GM23338 (cell line): Measurements from ENCODE around the gene FHAD1. TPM values are rescaled to one million over a fixed set of nuclear protein-coding genes. Genes with fewer than 3 reads are reported as not detected.
A peak's percentile ranks its signal among the peaks of the same experiment; 100 is the strongest.

Experiments used
- ATAC-seq: fragments of 200-7000 bp; cut with Tn5 transposase; 3 replicates; pipeline ENCODE4 v1.9.1; 2020
- DNase-seq: peaks from one replicate; pipeline ENCODE4 v3.0.0-alpha.2; 2015; ENCODE audit warnings: low spot score
- H2AFZ ChIP-seq: fragments of 200-600 bp; sonication (generic); 2 replicates; pipeline ENCODE4 v1.8.0; 2016; ENCODE audit warnings: antibody characterized with exemption, mild to moderate bottlenecking, moderate library complexity
- H3F3A ChIP-seq: fragments of 200-600 bp; sonication (generic); replicated peaks from 2 replicates; pipeline ENCODE4 v1.8.0; 2017; ENCODE audit warnings: antibody characterized with exemption, mixed run types, low read depth
- H3K27ac ChIP-seq: fragments of 200-600 bp; sonication (generic); 2 replicates; pipeline ENCODE4 v1.6.1; 2016; ENCODE audit warnings: low read depth
- H3K27me3 ChIP-seq: fragments of 200-600 bp; sonication (generic); 2 replicates; pipeline ENCODE4 v1.8.0; 2016; ENCODE audit warnings: mild to moderate bottlenecking, mixed run types, moderate library complexity; ENCODE audit not compliant: insufficient read depth
- H3K36me3 ChIP-seq: fragments of 200-600 bp; sonication (generic); 2 replicates; pipeline ENCODE4 v1.8.0; 2016; ENCODE audit warnings: mild to moderate bottlenecking; ENCODE audit not compliant: insufficient read depth
- H3K4me1 ChIP-seq: fragments of 200-600 bp; sonication (generic); 2 replicates; pipeline ENCODE4 v1.8.0; 2016; ENCODE audit warnings: mild to moderate bottlenecking, moderate library complexity; ENCODE audit not compliant: insufficient read depth
- H3K4me2 ChIP-seq: fragments of 200-600 bp; sonication (generic); 2 replicates; pipeline ENCODE4 v1.7.1; 2017; ENCODE audit warnings: mixed run types
- H3K4me3 ChIP-seq: fragments of 200-600 bp; sonication (generic); 2 replicates; pipeline ENCODE4 v1.6.1; 2016; ENCODE audit warnings: mixed run types
- H3K79me2 ChIP-seq: fragments of 200-600 bp; sonication (generic); replicated peaks from 2 replicates; pipeline ENCODE4 v1.8.0; 2017; ENCODE audit warnings: mild to moderate bottlenecking; ENCODE audit not compliant: insufficient read depth
- H3K9me2 ChIP-seq: fragments of 200-600 bp; sonication (generic); 2 replicates; pipeline ENCODE4 v1.8.0; 2017; ENCODE audit not compliant: insufficient read depth
- H4K20me1 ChIP-seq: fragments of 200-600 bp; sonication (generic); replicated peaks from 2 replicates; pipeline ENCODE4 v1.8.0; 2017; ENCODE audit warnings: mild to moderate bottlenecking; ENCODE audit not compliant: insufficient read depth
- H3K27ac Mint-ChIP-seq: 2 replicates; pipeline ENCODE4 v1.8.0; 2020; ENCODE audit warnings: inconsistent platforms, mild to moderate bottlenecking, moderate library complexity, mixed read lengths
- H3K27me3 Mint-ChIP-seq: 3 replicates; pipeline ENCODE4 v1.8.0; 2022; ENCODE audit warnings: low read depth, mild to moderate bottlenecking, moderate library complexity, mixed read lengths, inconsistent platforms; ENCODE audit not compliant: insufficient read depth, poor library complexity
- H3K36me3 Mint-ChIP-seq: 3 replicates; pipeline ENCODE4 v1.8.0; 2021; ENCODE audit warnings: low read depth, mild to moderate bottlenecking, inconsistent platforms, moderate library complexity, mixed read lengths
- H3K4me1 Mint-ChIP-seq: 3 replicates; pipeline ENCODE4 v1.8.0; 2020; ENCODE audit warnings: mild to moderate bottlenecking, inconsistent platforms, mixed read lengths
- H3K4me3 Mint-ChIP-seq: 3 replicates; pipeline ENCODE4 v1.8.0; 2021; ENCODE audit warnings: moderate library complexity, mild to moderate bottlenecking, inconsistent platforms, mixed read lengths
- H3K9me3 Mint-ChIP-seq: 3 replicates; pipeline ENCODE4 v1.8.0; 2020; ENCODE audit warnings: moderate library complexity, mild to moderate bottlenecking, inconsistent platforms, mixed read lengths
- CREB1 ChIP-seq: fragments of 250-450 bp; sonication (Bioruptor Pico); IDR thresholded peaks from 2 replicates; pipeline ENCODE4 v1.5.0; 2020; ENCODE audit warnings: low read depth, mild to moderate bottlenecking, moderate library complexity
- CTCF ChIP-seq, 2 experiments: fragments of 200-600 bp in 1 of 2; sonication (generic) in 1 of 2; conservative IDR thresholded peaks; 2 replicates each; pipeline versions ENCODE4 v1.5.1 to v1.6.1; 2016 to 2017; ENCODE audit warnings: antibody characterized with exemption in 2 of 2, low read depth in 2 of 2, mild to moderate bottlenecking in 2 of 2, moderate library complexity in 1 of 2
- ETS1 ChIP-seq: IDR thresholded peaks from 2 replicates; pipeline ENCODE4 v1.6.1; 2016; ENCODE audit warnings: antibody characterized with exemption
- EZH2 ChIP-seq: fragments of 200-600 bp; sonication (generic); IDR thresholded peaks from one replicate; pipeline ENCODE4 v1.8.0; 2017; ENCODE audit warnings: antibody characterized with exemption, mild to moderate bottlenecking, low read depth; ENCODE audit not compliant: unreplicated experiment
- EZH2phosphoT487 ChIP-seq: fragments of 200-600 bp; sonication (generic); IDR thresholded peaks from one replicate; pipeline ENCODE4 v1.8.1; 2018; ENCODE audit warnings: antibody characterized with exemption; ENCODE audit not compliant: unreplicated experiment
- JUNB ChIP-seq: IDR thresholded peaks from one replicate; pipeline ENCODE4 v1.6.1; 2016; ENCODE audit warnings: antibody characterized with exemption; ENCODE audit not compliant: unreplicated experiment
- NANOG ChIP-seq: IDR thresholded peaks from 2 replicates; pipeline ENCODE4 v1.6.1; 2016; ENCODE audit warnings: antibody characterized with exemption, borderline replicate concordance
- POLR2AphosphoS5 ChIP-seq: IDR thresholded peaks from 2 replicates; pipeline ENCODE4 v1.6.1; 2016; ENCODE audit warnings: antibody characterized with exemption, low read depth
- REST ChIP-seq: IDR thresholded peaks from one replicate; pipeline ENCODE4 v1.6.1; 2018; ENCODE audit warnings: antibody characterized with exemption; ENCODE audit not compliant: unreplicated experiment
- STAT1 ChIP-seq: IDR thresholded peaks from one replicate; pipeline ENCODE4 v1.6.1; 2016; ENCODE audit warnings: antibody characterized with exemption; ENCODE audit not compliant: unreplicated experiment
- ZNF114 ChIP-seq: fragments of 250-450 bp; sonication (Bioruptor Pico); IDR thresholded peaks from 2 replicates; pipeline ENCODE4 v1.5.0; 2020; ENCODE audit warnings: mild to moderate bottlenecking, moderate library complexity
- ZNF331 ChIP-seq: fragments of 250-450 bp; sonication (Bioruptor Pico); IDR thresholded peaks from 2 replicates; pipeline ENCODE4 v1.5.0; 2020; ENCODE audit warnings: low read depth, mild to moderate bottlenecking, moderate library complexity
- ZNF462 ChIP-seq: fragments of 250-450 bp; sonication (Bioruptor Pico); IDR thresholded peaks from 2 replicates; pipeline ENCODE4 v1.5.0; 2020; ENCODE audit warnings: mild to moderate bottlenecking, moderate library complexity
- polyA plus RNA-seq: library from polyadenylated mRNA; unstranded; fragments of >200 nt; fragmentation: Nextera tagmentation; extraction: Ambion mirVana; gene quantifications from 2 replicates; pipeline ENCODE4 v1.2.1, GENCODE V29; 2016
- total RNA-seq: library from RNA; depleted of rRNA; stranded (reverse); fragments of >200 nt; shearing (Covaris generic); gene quantifications from 2 replicates; pipeline ENCODE4 v1.2.3, GENCODE V29; 2014

The FHAD1 gene
- total and polyA plus RNA-seq, 2 experiments from 2014 or later = 1.8 to 3.3 TPM

GRCh38 chr1:15213341-15213821 is 33.6 kb upstream of the FHAD1 start:
- Histone ChIP-seq H3K4me3 (no peak overlapping the region), H2AFZ (no peak overlapping the region), H3F3A (no peaks in the 10 kb centered on the region), H3K27me3 (no peaks in the 10 kb centered on the region), H3K4me2 (no peak overlapping the region), H3K36me3 (no peaks in the 10 kb centered on the region), H3K4me1 (no peaks in the 10 kb centered on the region), H3K27ac (no peak overlapping the region), H4K20me1 (no peaks in the 10 kb centered on the region), H3K9me2 (no peaks in the 10 kb centered on the region), H3K79me2 (no peaks in the 10 kb centered on the region)
- Mint-ChIP-seq H3K36me3 (peaks cover 13% of the 10 kb centered on the region), H3K27me3 (peaks cover 11% of the 10 kb centered on the region), H3K4me1 (peaks cover 34% of the 10 kb centered on the region), H3K9me3 (peaks cover 8% of the 10 kb centered on the region; the same call in 2 of the 3 replicates), H3K4me3 (no peak overlapping the region), H3K27ac (peak overlapping the region; percentile 60; the same call in 1 of the 2 replicates)
- peak; percentile 57 for ATAC-seq
- DNase-seq = no peak
- TF ChIP-seq ZNF462 (CRISPR knock-in tag) (no peak), EZH2phosphoT487 (no peak), ZNF331 (CRISPR knock-in tag) (no peak), ETS1 (no peak), CTCF (conservative IDR thresholded peaks at IDR 0.05; ENCODE audit: low read depth in 2 of 2) (no peak), CREB1 (CRISPR knock-in tag) (no peak), EZH2 (no peak), STAT1 (no peak), JUNB (no peak), REST (no peak), POLR2AphosphoS5 (no peak), ZNF114 (CRISPR knock-in tag) (no peak), NANOG (no peak)
